Measurements from ENCODE around the gene DCLK3.

DCLK3 gene

DNA sequence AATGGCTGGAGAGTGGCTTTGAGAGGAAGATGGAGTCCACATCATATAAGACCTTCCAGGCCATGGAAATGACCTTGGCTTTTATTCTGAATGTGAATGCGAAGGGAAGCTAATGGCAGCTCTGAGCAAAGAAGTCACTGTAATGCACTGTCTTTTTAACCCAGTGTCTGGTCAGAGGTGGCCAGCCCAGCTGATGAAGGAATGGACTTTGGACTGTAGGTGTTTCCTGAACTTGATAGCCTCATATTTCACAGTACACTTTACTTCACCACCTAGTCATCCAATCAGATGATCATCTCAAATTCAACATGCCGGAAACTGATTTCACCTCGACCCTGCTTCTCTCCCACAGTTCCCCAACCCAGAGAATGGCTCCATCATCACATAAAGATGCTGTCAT lies 33.4 kb downstream of the DCLK3 start:
- H3K4me3 ChIP-seq (replicated peaks; ENCODE audit: insufficient read depth, low read length) = no peak overlapping the region
- no peak overlapping the region for H3K27ac ChIP-seq (replicated peaks)
- TF ChIP-seq, protein P1, sequence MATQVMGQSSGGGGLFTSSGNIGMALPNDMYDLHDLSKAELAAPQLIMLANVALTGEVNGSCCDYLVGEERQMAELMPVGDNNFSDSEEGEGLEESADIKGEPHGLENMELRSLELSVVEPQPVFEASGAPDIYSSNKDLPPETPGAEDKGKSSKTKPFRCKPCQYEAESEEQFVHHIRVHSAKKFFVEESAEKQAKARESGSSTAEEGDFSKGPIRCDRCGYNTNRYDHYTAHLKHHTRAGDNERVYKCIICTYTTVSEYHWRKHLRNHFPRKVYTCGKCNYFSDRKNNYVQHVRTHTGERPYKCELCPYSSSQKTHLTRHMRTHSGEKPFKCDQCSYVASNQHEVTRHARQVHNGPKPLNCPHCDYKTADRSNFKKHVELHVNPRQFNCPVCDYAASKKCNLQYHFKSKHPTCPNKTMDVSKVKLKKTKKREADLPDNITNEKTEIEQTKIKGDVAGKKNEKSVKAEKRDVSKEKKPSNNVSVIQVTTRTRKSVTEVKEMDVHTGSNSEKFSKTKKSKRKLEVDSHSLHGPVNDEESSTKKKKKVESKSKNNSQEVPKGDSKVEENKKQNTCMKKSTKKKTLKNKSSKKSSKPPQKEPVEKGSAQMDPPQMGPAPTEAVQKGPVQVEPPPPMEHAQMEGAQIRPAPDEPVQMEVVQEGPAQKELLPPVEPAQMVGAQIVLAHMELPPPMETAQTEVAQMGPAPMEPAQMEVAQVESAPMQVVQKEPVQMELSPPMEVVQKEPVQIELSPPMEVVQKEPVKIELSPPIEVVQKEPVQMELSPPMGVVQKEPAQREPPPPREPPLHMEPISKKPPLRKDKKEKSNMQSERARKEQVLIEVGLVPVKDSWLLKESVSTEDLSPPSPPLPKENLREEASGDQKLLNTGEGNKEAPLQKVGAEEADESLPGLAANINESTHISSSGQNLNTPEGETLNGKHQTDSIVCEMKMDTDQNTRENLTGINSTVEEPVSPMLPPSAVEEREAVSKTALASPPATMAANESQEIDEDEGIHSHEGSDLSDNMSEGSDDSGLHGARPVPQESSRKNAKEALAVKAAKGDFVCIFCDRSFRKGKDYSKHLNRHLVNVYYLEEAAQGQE (IDR thresholded peaks at IDR 0.05; ENCODE audit: insufficient replicate concordance, low read depth) = no peak
- TF ChIP-seq POLR2AphosphoS5 (IDR thresholded peaks at IDR 0.05; ENCODE audit: low read depth) (no peak), SPI1 (IDR thresholded peaks at IDR 0.05; ENCODE audit: borderline replicate concordance, low read depth) (no peak), GABPA (IDR thresholded peaks at IDR 0.05; ENCODE audit: low read depth) (no peak)
- TF ChIP-seq, protein P2, sequence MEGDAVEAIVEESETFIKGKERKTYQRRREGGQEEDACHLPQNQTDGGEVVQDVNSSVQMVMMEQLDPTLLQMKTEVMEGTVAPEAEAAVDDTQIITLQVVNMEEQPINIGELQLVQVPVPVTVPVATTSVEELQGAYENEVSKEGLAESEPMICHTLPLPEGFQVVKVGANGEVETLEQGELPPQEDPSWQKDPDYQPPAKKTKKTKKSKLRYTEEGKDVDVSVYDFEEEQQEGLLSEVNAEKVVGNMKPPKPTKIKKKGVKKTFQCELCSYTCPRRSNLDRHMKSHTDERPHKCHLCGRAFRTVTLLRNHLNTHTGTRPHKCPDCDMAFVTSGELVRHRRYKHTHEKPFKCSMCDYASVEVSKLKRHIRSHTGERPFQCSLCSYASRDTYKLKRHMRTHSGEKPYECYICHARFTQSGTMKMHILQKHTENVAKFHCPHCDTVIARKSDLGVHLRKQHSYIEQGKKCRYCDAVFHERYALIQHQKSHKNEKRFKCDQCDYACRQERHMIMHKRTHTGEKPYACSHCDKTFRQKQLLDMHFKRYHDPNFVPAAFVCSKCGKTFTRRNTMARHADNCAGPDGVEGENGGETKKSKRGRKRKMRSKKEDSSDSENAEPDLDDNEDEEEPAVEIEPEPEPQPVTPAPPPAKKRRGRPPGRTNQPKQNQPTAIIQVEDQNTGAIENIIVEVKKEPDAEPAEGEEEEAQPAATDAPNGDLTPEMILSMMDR (IDR thresholded peaks at IDR 0.05; ENCODE audit: insufficient read depth, low read length) = no peak
- DNase-seq (ENCODE audit: low read depth in 1 of 2, low spot score in 1 of 2) = no peak
- no peaks in the 10 kb centered on the region for H3K27me3 ChIP-seq (ENCODE audit: insufficient read depth, poor library complexity, severe bottlenecking)

DNA sequence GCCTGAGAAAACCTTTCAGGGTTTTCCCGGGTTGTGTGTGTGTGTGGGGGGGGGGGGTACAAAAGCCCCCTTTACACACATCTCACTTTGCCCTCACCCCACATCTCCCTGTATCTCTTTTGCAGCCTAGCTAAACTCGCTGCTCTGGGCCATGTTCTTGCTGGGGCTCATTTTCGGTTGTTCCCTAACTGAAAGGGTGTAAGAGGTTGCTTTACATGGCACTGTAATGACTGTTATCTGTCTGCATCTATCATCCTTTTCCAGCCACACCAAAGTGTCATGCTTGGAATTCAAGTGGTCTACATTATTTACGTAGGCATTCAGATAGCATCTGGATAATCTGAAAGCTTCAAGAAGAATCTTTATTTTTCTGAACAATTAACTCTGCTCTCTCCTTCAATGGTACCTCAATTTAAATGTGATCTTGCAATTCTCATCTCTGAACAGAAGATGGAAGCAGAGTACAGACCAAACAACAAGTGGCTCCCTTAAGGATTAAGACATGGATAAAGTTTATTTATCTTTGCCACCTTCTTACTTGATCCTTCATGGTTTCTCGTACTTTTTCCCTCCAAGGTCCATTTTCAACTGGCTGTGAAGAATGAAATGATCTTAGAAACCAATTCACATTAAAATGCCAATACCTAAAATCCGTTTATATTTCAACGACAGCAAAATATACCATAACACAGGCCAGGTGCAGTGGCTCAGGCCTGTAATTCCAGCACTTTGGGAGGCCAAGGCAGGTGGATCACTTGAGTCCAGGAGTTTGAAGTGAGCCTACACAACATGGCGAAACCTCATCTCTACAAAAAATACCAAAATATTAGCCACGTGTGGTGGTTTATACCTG lies 34.9 kb downstream of the DCLK3 start:
- H3K27me3 ChIP-seq (ENCODE audit: insufficient read depth, poor library complexity, severe bottlenecking) = no peaks in the 10 kb centered on the region
- no peak for DNase-seq (ENCODE audit: low read depth in 1 of 2, low spot score in 1 of 2)
- TF ChIP-seq SPI1 (IDR thresholded peaks at IDR 0.05; ENCODE audit: borderline replicate concordance, low read depth) (no peak), GABPA (IDR thresholded peaks at IDR 0.05; ENCODE audit: low read depth) (no peak)
- TF ChIP-seq, protein P2 (IDR thresholded peaks at IDR 0.05; ENCODE audit: insufficient read depth, low read length) = peak; percentile 38

DNA sequence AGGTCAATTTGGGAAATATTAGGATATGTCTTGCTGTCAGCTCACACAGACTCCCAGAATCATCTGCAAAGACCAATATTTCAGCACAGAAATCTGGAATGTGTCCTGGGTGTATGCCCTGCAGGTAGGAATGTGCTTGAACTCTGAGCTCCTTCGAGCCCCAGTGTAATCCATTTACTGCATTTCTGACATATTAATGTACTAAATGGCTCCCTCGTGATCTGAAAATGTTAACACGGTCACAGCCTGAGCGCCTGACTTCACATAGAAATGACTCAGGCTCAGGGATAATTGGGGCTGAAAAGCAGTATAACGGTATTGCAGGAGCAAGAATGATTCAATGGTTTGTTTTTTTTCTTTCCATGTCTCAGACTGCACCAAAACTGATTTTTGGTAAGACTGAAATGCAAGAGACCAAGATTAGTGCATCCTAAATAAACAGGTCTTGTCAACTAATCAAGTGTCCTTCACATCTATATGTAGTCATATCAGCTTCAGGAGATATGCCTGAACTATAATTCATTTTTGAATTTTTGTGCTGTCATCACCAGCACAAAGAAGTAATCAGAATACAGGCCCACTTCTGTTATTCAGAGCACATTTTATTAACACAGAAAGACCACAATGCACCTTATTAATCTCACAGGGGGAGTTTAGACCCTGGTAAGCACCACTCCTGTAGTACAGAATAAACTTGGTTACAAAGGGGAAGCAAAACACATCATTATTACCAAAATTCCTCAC lies 49.8 kb downstream of the DCLK3 start:
- no peak overlapping the region for H3K4me3 ChIP-seq (replicated peaks; ENCODE audit: insufficient read depth, low read length)
- DNase-seq (ENCODE audit: low read depth in 1 of 2, low spot score in 1 of 2) = no peak
- TF ChIP-seq, protein P1 (IDR thresholded peaks at IDR 0.05; ENCODE audit: insufficient replicate concordance, low read depth) = no peak
- TF ChIP-seq, protein P2 (IDR thresholded peaks at IDR 0.05; ENCODE audit: insufficient read depth, low read length) = no peak
- TF ChIP-seq POLR2AphosphoS5 (IDR thresholded peaks at IDR 0.05; ENCODE audit: low read depth) (no peak), GABPA (IDR thresholded peaks at IDR 0.05; ENCODE audit: low read depth) (no peak), SPI1 (IDR thresholded peaks at IDR 0.05; ENCODE audit: borderline replicate concordance, low read depth) (no peak)
- H3K27ac ChIP-seq (replicated peaks) = no peak overlapping the region
- H3K27me3 ChIP-seq (ENCODE audit: insufficient read depth, poor library complexity, severe bottlenecking) = no peaks in the 10 kb centered on the region

More for the DNA sequence above, 34.9 kb downstream of the DCLK3 start:
- Histone ChIP-seq H3K4me3 (replicated peaks; ENCODE audit: insufficient read depth, low read length) (no peak overlapping the region), H3K27ac (replicated peaks) (no peak overlapping the region)
